Suprapubic skin (tissue), 4 donors: Measurements from ENCODE around the gene HNRNPH3. TPM values are rescaled to one million over a fixed set of nuclear protein-coding genes. Genes with fewer than 3 reads are reported as not detected.
A peak's percentile ranks its signal among the peaks of the same experiment; 100 is the strongest.

Source experiments
- DNase-seq, 2 donors: peaks; one replicate each; pipeline ENCODE4 v3.0.0-alpha.2; 2019; ENCODE audit warnings: low spot score in 2 of 2
- H3K27ac ChIP-seq: fragments of 200-600 bp; sonication (generic); one replicate; pipeline ENCODE4 v1.5.1; 2019
- H3K27me3 ChIP-seq: fragments of 200-600 bp; sonication (generic); one replicate; pipeline ENCODE4 v1.5.1; 2019
- H3K36me3 ChIP-seq: fragments of 200-600 bp; sonication (generic); one replicate; pipeline ENCODE4 v1.5.1; 2019
- H3K4me1 ChIP-seq: fragments of 200-600 bp; sonication (generic); one replicate; pipeline ENCODE4 v1.5.1; 2019
- H3K4me3 ChIP-seq: fragments of 200-600 bp; sonication (generic); one replicate; pipeline ENCODE4 v1.5.1; 2019; ENCODE audit warnings: mild to moderate bottlenecking
- H3K9me3 ChIP-seq: fragments of 200-600 bp; sonication (generic); one replicate; pipeline ENCODE4 v1.5.1; 2019
- EP300 ChIP-seq: sonication (generic); formaldehyde crosslinking; IDR thresholded peaks from one replicate; pipeline ENCODE4 v1.6.1; 2017; ENCODE audit warnings: antibody characterized with exemption
- POLR2A ChIP-seq, 2 donors: fragments of 450-650 bp; IDR thresholded peaks; one replicate each; pipeline ENCODE4 v1.6.1; 2017; ENCODE audit warnings: antibody characterized with exemption in 2 of 2, mild to moderate bottlenecking in 2 of 2, moderate library complexity in 2 of 2
- POLR2AphosphoS5 ChIP-seq, 3 donors: sonication (generic); formaldehyde crosslinking; IDR thresholded peaks; one replicate each; pipeline ENCODE4 v1.6.1; 2017; ENCODE audit warnings: antibody characterized with exemption in 3 of 3
- WGBS: methylation state at CpG from one replicate; pipeline ENCODE4 v1.1.5; 2018; 5-methylcytosine and 5-hydroxymethylcytosine counted together
- total RNA-seq, 4 donors: library from RNA; depleted of rRNA; stranded (reverse); fragments of >200 nt; gene quantifications; one replicate each; pipeline ENCODE4 v1.1.0, GENCODE V29; 2016
- TF ChIP-seq, protein P1 (sequence below), 2 donors: fragments of 200-600 bp in 1 of 2; fragments of 450-650 bp in 1 of 2; sonication (generic) in 1 of 2; IDR thresholded peaks; one replicate each; pipeline ENCODE4 v1.5.1; 2016 to 2019; ENCODE audit warnings: antibody characterized with exemption in 2 of 2, mild to moderate bottlenecking in 1 of 2, moderate library complexity in 1 of 2

The HNRNPH3 gene
- total RNA-seq, 4 donors from 2014 or later, result 29.0 to 58.5 (median 43.9) TPM

DNA sequence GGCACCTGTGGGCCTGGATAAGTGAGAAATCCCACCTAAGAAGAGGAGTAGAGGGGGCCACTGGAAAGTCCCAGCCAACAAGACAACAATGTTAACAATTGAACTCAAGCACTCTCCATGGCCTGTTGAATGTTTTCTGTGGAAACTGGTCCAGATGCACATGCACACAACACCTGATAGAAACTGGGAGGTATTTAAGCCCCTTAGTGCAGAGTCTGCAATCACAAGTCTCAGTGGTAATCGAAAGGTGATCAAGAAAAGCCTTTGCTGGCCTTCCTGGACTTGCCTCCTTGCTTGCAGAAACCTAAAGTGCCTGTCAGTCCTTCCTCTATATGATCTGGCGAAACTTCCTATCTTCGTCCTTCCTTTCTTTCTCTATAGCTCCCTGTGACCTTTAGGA, 30.6 kb upstream of the HNRNPH3 start:
- WGBS, result 96% methylated on average over 3 of the region's 3 CpGs
- no peak overlapping the region for H3K4me3 ChIP-seq
- no peaks in the 10 kb centered on the region for H3K4me1 ChIP-seq
- no peak for TF ChIP-seq EP300
- TF ChIP-seq POLR2AphosphoS5 (IDR thresholded peaks at IDR 0.05), result no peak
- no peak for TF ChIP-seq POLR2A (IDR thresholded peaks at IDR 0.05)
- TF ChIP-seq, protein P1, sequence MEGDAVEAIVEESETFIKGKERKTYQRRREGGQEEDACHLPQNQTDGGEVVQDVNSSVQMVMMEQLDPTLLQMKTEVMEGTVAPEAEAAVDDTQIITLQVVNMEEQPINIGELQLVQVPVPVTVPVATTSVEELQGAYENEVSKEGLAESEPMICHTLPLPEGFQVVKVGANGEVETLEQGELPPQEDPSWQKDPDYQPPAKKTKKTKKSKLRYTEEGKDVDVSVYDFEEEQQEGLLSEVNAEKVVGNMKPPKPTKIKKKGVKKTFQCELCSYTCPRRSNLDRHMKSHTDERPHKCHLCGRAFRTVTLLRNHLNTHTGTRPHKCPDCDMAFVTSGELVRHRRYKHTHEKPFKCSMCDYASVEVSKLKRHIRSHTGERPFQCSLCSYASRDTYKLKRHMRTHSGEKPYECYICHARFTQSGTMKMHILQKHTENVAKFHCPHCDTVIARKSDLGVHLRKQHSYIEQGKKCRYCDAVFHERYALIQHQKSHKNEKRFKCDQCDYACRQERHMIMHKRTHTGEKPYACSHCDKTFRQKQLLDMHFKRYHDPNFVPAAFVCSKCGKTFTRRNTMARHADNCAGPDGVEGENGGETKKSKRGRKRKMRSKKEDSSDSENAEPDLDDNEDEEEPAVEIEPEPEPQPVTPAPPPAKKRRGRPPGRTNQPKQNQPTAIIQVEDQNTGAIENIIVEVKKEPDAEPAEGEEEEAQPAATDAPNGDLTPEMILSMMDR (IDR thresholded peaks at IDR 0.05), result no peak
- no peaks in the 10 kb centered on the region for H3K9me3 ChIP-seq
- no peak overlapping the region for H3K27ac ChIP-seq
- no peaks in the 10 kb centered on the region for H3K27me3 ChIP-seq
- no peaks in the 10 kb centered on the region for H3K36me3 ChIP-seq
- DNase-seq, result no peak

DNA sequence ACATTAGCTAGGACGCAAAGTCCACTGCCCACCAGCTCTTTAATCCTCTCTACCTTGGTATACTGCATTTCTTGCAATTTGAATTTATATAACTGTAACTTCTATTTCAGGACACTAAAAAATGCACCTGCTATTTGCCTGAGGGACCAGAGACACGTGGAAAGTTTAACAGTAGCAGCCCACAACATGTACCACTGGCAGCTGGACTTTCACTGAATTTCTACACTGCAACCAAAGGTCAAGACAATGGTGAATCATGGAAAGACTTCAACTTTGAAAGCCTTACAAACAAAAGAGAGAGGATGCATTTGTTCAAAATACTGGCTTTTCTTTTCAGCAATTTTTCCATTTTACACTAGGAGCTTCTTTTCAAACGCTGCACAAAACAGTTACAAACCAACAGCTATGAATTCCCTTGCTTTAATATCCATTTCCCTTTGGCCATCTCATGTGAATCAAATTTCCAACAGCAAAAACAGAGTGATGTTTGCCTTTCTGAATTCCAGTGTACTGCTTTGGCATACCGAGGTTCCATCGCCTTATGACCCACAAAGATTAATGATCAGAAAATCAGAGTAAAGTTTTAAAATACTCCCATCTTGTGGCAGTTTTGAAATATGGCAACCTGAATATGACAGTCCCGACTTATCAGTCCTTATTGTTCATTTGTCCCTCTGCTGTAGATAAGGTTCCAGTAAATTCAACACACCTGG, 29.9 kb upstream of the HNRNPH3 start:
- Histone ChIP-seq H3K27me3 (no peaks in the 10 kb centered on the region), H3K9me3 (no peaks in the 10 kb centered on the region), H3K4me3 (no peak overlapping the region), H3K4me1 (no peaks in the 10 kb centered on the region), H3K36me3 (no peaks in the 10 kb centered on the region), H3K27ac (no peak overlapping the region)
- no peak for TF ChIP-seq EP300
- TF ChIP-seq, protein P1 (IDR thresholded peaks at IDR 0.05), result peak; percentile 36 to 37
- WGBS, result 43% methylated on average over 6 of the region's 6 CpGs
- no peak for DNase-seq

DNA sequence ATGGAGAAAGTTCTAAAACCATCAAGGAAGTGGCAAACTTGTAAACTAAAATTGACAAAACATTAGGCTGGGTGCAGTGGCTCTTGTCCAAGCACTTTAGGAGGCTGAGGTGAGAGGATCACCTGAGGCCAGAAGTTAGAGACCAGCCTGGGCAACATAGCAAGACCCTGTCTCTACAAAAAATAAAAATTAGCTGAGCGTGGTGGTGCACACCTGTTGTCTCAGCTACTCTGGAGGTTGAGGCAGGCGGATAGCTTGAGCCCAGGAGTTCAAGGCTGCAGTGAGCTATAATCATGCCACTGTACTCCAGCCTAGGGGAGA, 29.4 kb upstream of the HNRNPH3 start:
- no peak overlapping the region for H3K27ac ChIP-seq
- DNase-seq, result no peak
- TF ChIP-seq EP300 (no peak), POLR2AphosphoS5 (IDR thresholded peaks at IDR 0.05) (no peak), POLR2A (IDR thresholded peaks at IDR 0.05) (no peak)
- TF ChIP-seq, protein P1 (IDR thresholded peaks at IDR 0.05), result no peak
- 47% methylated on average over 2 of the region's 2 CpGs for WGBS
- no peaks in the 10 kb centered on the region for H3K36me3 ChIP-seq
- H3K27me3 ChIP-seq, result no peaks in the 10 kb centered on the region
- no peak overlapping the region for H3K4me3 ChIP-seq
- H3K4me1 ChIP-seq, result no peaks in the 10 kb centered on the region
- H3K9me3 ChIP-seq, result no peaks in the 10 kb centered on the region

DNA sequence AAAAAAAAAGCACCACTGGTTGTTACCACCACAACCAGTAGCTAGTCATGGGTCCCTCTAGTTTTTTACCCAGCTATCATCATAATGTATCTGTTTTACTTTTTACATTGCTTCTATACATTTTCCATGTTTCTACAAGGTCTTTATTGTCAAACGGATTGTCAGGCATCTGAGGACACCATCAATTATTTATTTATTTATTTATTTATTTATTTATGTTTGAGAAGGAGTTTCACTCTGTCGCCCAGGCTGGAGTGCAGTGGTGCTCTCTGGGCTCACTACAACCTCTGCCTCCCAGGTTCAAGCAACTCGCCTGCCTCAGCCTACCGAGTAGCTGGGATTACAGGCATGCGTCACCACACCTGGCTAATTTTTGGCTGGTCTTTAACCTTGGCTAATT, 29.0 kb upstream of the HNRNPH3 start:
- no peaks in the 10 kb centered on the region for H3K9me3 ChIP-seq
- 69% methylated on average over 5 of the region's 5 CpGs for WGBS
- no peak overlapping the region for H3K4me3 ChIP-seq
- no peaks in the 10 kb centered on the region for H3K36me3 ChIP-seq
- no peak overlapping the region for H3K27ac ChIP-seq
- H3K4me1 ChIP-seq, result no peaks in the 10 kb centered on the region
- TF ChIP-seq EP300 (no peak), POLR2A (IDR thresholded peaks at IDR 0.05) (no peak), POLR2AphosphoS5 (IDR thresholded peaks at IDR 0.05) (no peak)
- TF ChIP-seq, protein P1 (IDR thresholded peaks at IDR 0.05), result no peak
- no peak for DNase-seq
- H3K27me3 ChIP-seq, result no peaks in the 10 kb centered on the region

DNA sequence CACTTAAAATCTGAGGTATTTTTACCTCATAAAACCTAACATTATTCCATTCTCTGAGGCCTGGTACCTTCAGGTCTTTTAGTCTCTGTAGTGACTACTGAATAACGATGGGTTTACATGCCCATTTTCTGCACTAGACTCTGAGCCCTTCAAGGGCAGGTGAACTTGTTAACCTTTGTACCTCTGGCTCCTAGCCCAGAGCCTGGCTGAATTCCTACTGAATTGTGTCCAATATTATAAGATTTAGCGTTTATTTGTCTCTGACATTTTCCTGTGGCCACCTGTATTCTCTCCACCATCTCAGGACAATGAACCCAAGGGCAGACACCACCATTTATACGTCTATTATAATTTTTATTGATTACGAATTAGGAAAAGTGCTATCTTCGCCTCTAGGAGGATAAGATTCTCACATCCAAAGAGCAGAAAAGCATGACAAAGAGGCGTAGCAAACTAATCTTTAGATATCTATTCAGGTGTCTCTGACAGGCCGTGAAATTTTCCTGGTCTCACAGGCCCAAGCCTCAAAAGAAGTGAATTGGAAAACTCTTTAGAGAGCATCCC, 27.9 kb upstream of the HNRNPH3 start:
- Histone ChIP-seq H3K36me3 (no peaks in the 10 kb centered on the region), H3K4me1 (no peaks in the 10 kb centered on the region), H3K27me3 (no peaks in the 10 kb centered on the region), H3K27ac (no peak overlapping the region), H3K9me3 (no peaks in the 10 kb centered on the region), H3K4me3 (no peak overlapping the region)
- DNase-seq, result no peak
- WGBS, result 65% methylated on average over 7 of the region's 7 CpGs
- TF ChIP-seq POLR2AphosphoS5 (IDR thresholded peaks at IDR 0.05) (no peak), POLR2A (IDR thresholded peaks at IDR 0.05) (no peak), EP300 (no peak)
- TF ChIP-seq, protein P1 (IDR thresholded peaks at IDR 0.05), result no peak
